ENCODE data around the gene FAM111A.
"Not testable (repeated sequence)": the region's sequence is repeated elsewhere in the genome, so short reads cannot be mapped to it uniquely, and the experiment has no call there.

GRCh38 chr11:59093576-59093975 lies 49.1 kb upstream of the FAM111A start:
- TF ChIP-seq CTCF (conservative IDR thresholded peaks at IDR 0.05; ENCODE audit: low read length); EZH2phosphoT487 (IDR thresholded peaks at IDR 0.05; ENCODE audit: borderline replicate concordance): not testable (repeated sequence)
